Brain microvascular endothelial cell (primary cell): ENCODE data around the gene TMSB10.

Source experiments
- DNase-seq: peaks from one replicate; pipeline ENCODE4 v3.0.0-alpha.2; 2020
- H3K27ac ChIP-seq: fragments of 250-450 bp; sonication (Bioruptor Pico); 2 replicates; pipeline ENCODE4 v1.5.1; 2020; ENCODE audit warnings: mild to moderate bottlenecking, moderate library complexity
- H3K27me3 ChIP-seq: fragments of 250-450 bp; sonication (Bioruptor Pico); replicated peaks from 2 replicates; pipeline ENCODE4 v1.5.1; 2020; ENCODE audit warnings: mild to moderate bottlenecking
- H3K36me3 ChIP-seq: fragments of 250-450 bp; sonication (Bioruptor Pico); replicated peaks from 2 replicates; pipeline ENCODE4 v1.5.1; 2020; ENCODE audit warnings: mild to moderate bottlenecking
- H3K4me3 ChIP-seq: 2 replicates; pipeline ENCODE4 v1.5.1; 2011; ENCODE audit warnings: low read depth, mild to moderate bottlenecking, control low read depth, low read length, moderate library complexity
- CTCF ChIP-seq: IDR thresholded peaks from 2 replicates; pipeline ENCODE4 v1.5.1; 2011; ENCODE audit warnings: low read depth, mild to moderate bottlenecking, moderate library complexity, low read length, control low read depth, inconsistent platforms; ENCODE audit errors: missing control alignments
- in situ Hi-C: cut with HindIII; loops from 2 replicates; pipeline ENCODE4 v1.10.0; 2017; ENCODE audit warnings: low sequenced_read_pairs, low pct_ligation_motif_present

The TMSB10 gene

GRCh38 chr2:84905181-84906107 is at the start of gene TMSB10:
TSS of gene TMSB10 (plus strand) at chr2:84905656.
- DNase-seq: peak; percentile 83
- no peak for TF ChIP-seq CTCF
- Histone ChIP-seq H3K36me3 (peaks cover 13% of the 10 kb centered on the region), H3K4me3 (peak within 1 kb of the TSS; percentile 96), H3K27me3 (no peaks in the 10 kb centered on the region), H3K27ac (peak within 1 kb of the TSS; percentile 92)
- in situ Hi-C loops: no loop called here

GRCh38 chr2:84855731-84856130 is 49.7 kb upstream of the TMSB10 start:
- in situ Hi-C loops: no loop called here

GRCh38 chr2:84856787-84857186 is 48.7 kb upstream of the TMSB10 start:
- H3K36me3 ChIP-seq: no peaks in the 10 kb centered on the region
- in situ Hi-C loops: no loop called here
- no peak for TF ChIP-seq CTCF
- no peak for DNase-seq
- H3K27me3 ChIP-seq: no peaks in the 10 kb centered on the region
- H3K27ac ChIP-seq: no peak overlapping the region
- no peak overlapping the region for H3K4me3 ChIP-seq

More at GRCh38 chr2:84855731-84856130, 49.7 kb upstream of the TMSB10 start:
- Histone ChIP-seq H3K36me3 (no peaks in the 10 kb centered on the region), H3K4me3 (no peak overlapping the region), H3K27me3 (no peaks in the 10 kb centered on the region), H3K27ac (no peak overlapping the region)
- no peak for DNase-seq
- no peak for TF ChIP-seq CTCF

- no peak overlapping the region for H3K27ac ChIP-seq
- TF ChIP-seq CTCF: no peak
- in situ Hi-C loops: no loop called here
Measured at GRCh38 chr2:84857566-84857965, 47.9 kb upstream of the TMSB10 start.

GRCh38 chr2:84858123-84858522 is 47.3 kb upstream of the TMSB10 start:
- peak; percentile 64 for TF ChIP-seq CTCF
- Histone ChIP-seq H3K27ac (no peak overlapping the region), H3K36me3 (no peaks in the 10 kb centered on the region), H3K4me3 (no peak overlapping the region), H3K27me3 (no peaks in the 10 kb centered on the region)
- in situ Hi-C loops: no loop called here
- DNase-seq: no peak

More at GRCh38 chr2:84857566-84857965, 47.9 kb upstream of the TMSB10 start:
- Histone ChIP-seq H3K27me3 (no peaks in the 10 kb centered on the region), H3K4me3 (no peak overlapping the region), H3K36me3 (no peaks in the 10 kb centered on the region)
- no peak for DNase-seq

GRCh38 chr2:84858937-84859336 is 46.5 kb upstream of the TMSB10 start:
- Histone ChIP-seq H3K27me3 (no peaks in the 10 kb centered on the region), H3K27ac (no peak overlapping the region), H3K4me3 (no peak overlapping the region), H3K36me3 (no peaks in the 10 kb centered on the region)
- in situ Hi-C loops: no loop called here
- no peak for DNase-seq
- TF ChIP-seq CTCF: no peak
